PC-9 (cell line): ENCODE measurements around the gene DDX56.

Experiments used
- CTCF ChIP-seq: fragments of 200-600 bp; sonication (generic); conservative IDR thresholded peaks from 2 replicates; pipeline ENCODE4 v1.6.1; 2017; ENCODE audit warnings: mixed run types, antibody characterized with exemption, mild to moderate bottlenecking, moderate library complexity
- EZH2 ChIP-seq: fragments of 200-600 bp; sonication (generic); IDR thresholded peaks from 2 replicates; pipeline ENCODE4 v1.8.0; 2017; ENCODE audit warnings: antibody characterized with exemption, low read depth

GRCh38 chr7:44537442-44537841 lies 36.3 kb downstream of the DDX56 start:
- TF ChIP-seq CTCF, result no peak
- TF ChIP-seq EZH2, result no peak
